Esophagus squamous epithelium (tissue), 4 donors: ENCODE data around the gene CDH11.

Experiments
- POLR2A ChIP-seq, 4 donors: fragments of 450-650 bp; IDR thresholded peaks; one replicate each; pipeline ENCODE4 v1.6.1; 2017; ENCODE audit warnings: antibody characterized with exemption in 4 of 4, mild to moderate bottlenecking in 4 of 4, moderate library complexity in 3 of 4
- TF ChIP-seq, protein P1 (sequence below), 6 experiments: fragments of 450-650 bp in 4 of 6; fragments of 200-600 bp in 2 of 6; sonication (generic) in 2 of 6; IDR thresholded peaks; one replicate each; pipeline ENCODE4 v1.5.1; 2016 to 2019; ENCODE audit warnings: antibody characterized with exemption in 6 of 6, mild to moderate bottlenecking in 4 of 6, moderate library complexity in 4 of 6

DNA sequence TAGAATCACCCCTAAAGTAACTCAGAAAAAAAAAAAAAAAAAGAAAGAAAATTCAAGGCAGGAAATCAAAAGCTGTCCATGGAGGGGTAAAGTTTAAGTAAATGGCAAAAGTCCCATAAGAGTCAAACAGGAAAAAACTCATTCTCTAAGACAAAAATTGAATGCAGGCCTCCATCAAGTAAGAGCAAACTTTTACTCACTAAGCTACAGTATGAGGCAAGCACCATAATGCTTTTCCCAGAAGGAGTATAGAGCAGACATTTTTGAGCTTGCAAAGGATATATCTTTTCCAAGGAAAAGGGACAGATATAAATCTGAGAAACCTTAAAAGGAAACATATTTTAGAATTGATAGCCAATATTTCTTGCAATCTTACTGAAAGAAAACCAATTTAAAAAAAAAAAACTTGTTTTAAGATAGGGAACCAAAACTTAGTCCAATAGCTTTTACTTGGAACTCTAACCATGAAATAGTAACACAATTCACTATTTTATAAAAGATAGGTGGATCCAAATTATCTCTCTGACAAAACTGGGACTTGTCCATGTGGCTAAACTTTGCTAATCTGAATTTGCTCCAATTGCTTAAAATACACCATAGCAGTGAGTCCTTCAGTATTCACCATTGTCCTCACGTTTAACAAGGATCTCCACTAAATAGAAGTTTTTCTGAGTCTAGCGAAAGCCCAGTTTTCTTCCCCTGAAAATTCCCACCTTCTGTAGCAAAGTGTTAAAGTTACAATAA is 99.8 kb downstream of the CDH11 start:
- TF ChIP-seq, protein P1, sequence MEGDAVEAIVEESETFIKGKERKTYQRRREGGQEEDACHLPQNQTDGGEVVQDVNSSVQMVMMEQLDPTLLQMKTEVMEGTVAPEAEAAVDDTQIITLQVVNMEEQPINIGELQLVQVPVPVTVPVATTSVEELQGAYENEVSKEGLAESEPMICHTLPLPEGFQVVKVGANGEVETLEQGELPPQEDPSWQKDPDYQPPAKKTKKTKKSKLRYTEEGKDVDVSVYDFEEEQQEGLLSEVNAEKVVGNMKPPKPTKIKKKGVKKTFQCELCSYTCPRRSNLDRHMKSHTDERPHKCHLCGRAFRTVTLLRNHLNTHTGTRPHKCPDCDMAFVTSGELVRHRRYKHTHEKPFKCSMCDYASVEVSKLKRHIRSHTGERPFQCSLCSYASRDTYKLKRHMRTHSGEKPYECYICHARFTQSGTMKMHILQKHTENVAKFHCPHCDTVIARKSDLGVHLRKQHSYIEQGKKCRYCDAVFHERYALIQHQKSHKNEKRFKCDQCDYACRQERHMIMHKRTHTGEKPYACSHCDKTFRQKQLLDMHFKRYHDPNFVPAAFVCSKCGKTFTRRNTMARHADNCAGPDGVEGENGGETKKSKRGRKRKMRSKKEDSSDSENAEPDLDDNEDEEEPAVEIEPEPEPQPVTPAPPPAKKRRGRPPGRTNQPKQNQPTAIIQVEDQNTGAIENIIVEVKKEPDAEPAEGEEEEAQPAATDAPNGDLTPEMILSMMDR (IDR thresholded peaks at IDR 0.05): no peak
- no peak for TF ChIP-seq POLR2A (IDR thresholded peaks at IDR 0.05)
